ENCODE measurements around the gene IQCM.

DNA sequence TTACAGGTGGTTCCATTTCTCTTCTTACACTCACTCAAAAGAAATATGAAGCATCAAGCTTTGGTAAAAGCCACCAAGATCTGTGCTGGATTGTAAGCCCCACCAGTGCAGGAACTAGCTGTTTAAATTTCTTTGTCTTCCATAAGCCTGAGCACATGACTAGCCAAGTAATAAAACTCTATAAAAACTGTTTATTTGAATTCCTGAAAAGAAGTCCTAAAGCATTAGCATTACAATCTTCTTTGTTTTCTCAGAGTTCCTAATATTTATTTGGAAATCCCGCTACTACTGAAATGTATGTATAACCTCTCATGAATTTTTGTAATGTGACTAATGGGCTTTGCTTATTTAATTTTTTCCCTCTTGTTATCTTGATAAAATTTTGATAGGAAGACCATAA is 65.9 kb downstream of the IQCM start:
- TF ChIP-seq GATA3 (IDR thresholded peaks at IDR 0.05; ENCODE audit: low read depth, low read length) (no peak), GATA2 (IDR thresholded peaks at IDR 0.05; ENCODE audit: low read depth, low read length) (no peak)
